Peyer's patch (tissue), 4 donors: ENCODE results near the gene PTPRF.

ENCODE experiments used
- POLR2A ChIP-seq, 2 donors: fragments of 450-650 bp; IDR thresholded peaks; one replicate each; pipeline ENCODE4 v1.5.1; 2017; ENCODE audit warnings: antibody characterized with exemption in 2 of 2, mild to moderate bottlenecking in 2 of 2, moderate library complexity in 2 of 2
- TF ChIP-seq, protein P1 (sequence below), 6 experiments: fragments of 450-650 bp in 4 of 6; fragments of 200-600 bp in 2 of 6; sonication (generic) in 1 of 6; IDR thresholded peaks; one replicate each; pipeline ENCODE4 v1.5.1; 2017 to 2019; ENCODE audit warnings: antibody characterized with exemption in 6 of 6, mild to moderate bottlenecking in 3 of 6, moderate library complexity in 1 of 6

DNA sequence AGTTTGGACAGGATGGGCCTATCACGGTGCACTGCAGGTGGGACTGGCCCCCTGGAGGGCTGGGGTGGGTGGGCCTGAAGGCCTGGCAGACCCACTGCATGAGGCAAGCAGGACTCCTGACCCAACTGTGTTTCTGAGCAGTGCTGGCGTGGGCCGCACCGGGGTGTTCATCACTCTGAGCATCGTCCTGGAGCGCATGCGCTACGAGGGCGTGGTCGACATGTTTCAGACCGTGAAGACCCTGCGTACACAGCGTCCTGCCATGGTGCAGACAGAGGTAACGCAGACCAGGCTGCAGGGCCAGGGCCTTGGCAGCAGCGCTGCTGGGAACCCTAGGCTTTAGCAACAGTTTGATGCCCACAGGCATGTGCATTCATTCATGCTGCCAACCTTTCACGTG, 90.3 kb downstream of the PTPRF start:
- TF ChIP-seq POLR2A (IDR thresholded peaks at IDR 0.05), result no peak
- TF ChIP-seq, protein P1, sequence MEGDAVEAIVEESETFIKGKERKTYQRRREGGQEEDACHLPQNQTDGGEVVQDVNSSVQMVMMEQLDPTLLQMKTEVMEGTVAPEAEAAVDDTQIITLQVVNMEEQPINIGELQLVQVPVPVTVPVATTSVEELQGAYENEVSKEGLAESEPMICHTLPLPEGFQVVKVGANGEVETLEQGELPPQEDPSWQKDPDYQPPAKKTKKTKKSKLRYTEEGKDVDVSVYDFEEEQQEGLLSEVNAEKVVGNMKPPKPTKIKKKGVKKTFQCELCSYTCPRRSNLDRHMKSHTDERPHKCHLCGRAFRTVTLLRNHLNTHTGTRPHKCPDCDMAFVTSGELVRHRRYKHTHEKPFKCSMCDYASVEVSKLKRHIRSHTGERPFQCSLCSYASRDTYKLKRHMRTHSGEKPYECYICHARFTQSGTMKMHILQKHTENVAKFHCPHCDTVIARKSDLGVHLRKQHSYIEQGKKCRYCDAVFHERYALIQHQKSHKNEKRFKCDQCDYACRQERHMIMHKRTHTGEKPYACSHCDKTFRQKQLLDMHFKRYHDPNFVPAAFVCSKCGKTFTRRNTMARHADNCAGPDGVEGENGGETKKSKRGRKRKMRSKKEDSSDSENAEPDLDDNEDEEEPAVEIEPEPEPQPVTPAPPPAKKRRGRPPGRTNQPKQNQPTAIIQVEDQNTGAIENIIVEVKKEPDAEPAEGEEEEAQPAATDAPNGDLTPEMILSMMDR (IDR thresholded peaks at IDR 0.05), result no peak
